H9 (cell line): ENCODE data around the gene ATF6. TPM values are rescaled to one million over a fixed set of nuclear protein-coding genes. Genes with fewer than 3 reads are reported as not detected.

Source experiments
- DNase-seq: peaks from one replicate; pipeline ENCODE4 v3.0.0-alpha.2; 2017
- H2AFZ ChIP-seq: one replicate; pipeline ENCODE4 v1.6.1; 2013; ENCODE audit warnings: mild to moderate bottlenecking, low read length, control low read depth, moderate library complexity
- H2AK5ac ChIP-seq: 2 replicates; pipeline ENCODE4 v1.6.1; 2013; ENCODE audit warnings: low read length, control low read depth, mixed read lengths; ENCODE audit not compliant: insufficient read length
- H2BK120ac ChIP-seq: one replicate; pipeline ENCODE4 v1.6.1; 2013; ENCODE audit warnings: low read depth, mild to moderate bottlenecking, low read length, control low read depth, inconsistent platforms; ENCODE audit not compliant: poor library complexity, severe bottlenecking
- H2BK12ac ChIP-seq: 2 replicates; pipeline ENCODE4 v1.6.1; 2013; ENCODE audit warnings: low read length, control low read depth, mixed read lengths, low read depth; ENCODE audit not compliant: insufficient read length
- H2BK15ac ChIP-seq: 2 replicates; pipeline ENCODE4 v1.6.1; 2013; ENCODE audit warnings: low read depth, low read length, control low read depth
- H2BK20ac ChIP-seq: one replicate; pipeline ENCODE4 v1.6.1; 2013; ENCODE audit warnings: low read depth, mild to moderate bottlenecking, low read length, control low read depth, inconsistent platforms; ENCODE audit not compliant: poor library complexity, severe bottlenecking
- H2BK5ac ChIP-seq: 2 replicates; pipeline ENCODE4 v1.6.1; 2013; ENCODE audit warnings: low read length, control low read depth, mixed read lengths; ENCODE audit not compliant: insufficient read length
- H3K14ac ChIP-seq: 2 replicates; pipeline ENCODE4 v1.6.1; 2013; ENCODE audit warnings: low read length, control low read depth; ENCODE audit not compliant: insufficient read depth
- H3K18ac ChIP-seq: 2 replicates; pipeline ENCODE4 v1.6.1; 2013; ENCODE audit warnings: low read depth, mild to moderate bottlenecking, mixed read lengths, low read length, control low read depth; ENCODE audit not compliant: insufficient read length
- H3K23ac ChIP-seq: 2 replicates; pipeline ENCODE4 v1.6.1; 2013; ENCODE audit warnings: low read length, control low read depth, mixed read lengths, low read depth; ENCODE audit not compliant: insufficient read length
- H3K23me2 ChIP-seq: 2 replicates; pipeline ENCODE4 v1.6.1; 2013; ENCODE audit warnings: low read depth, mild to moderate bottlenecking, mixed read lengths, low read length, control low read depth; ENCODE audit not compliant: insufficient read length, poor library complexity, severe bottlenecking
- H3K27ac ChIP-seq: 2 replicates; pipeline ENCODE4 v1.5.1; 2013; ENCODE audit warnings: low read length, control low read depth, mixed read lengths, low read depth; ENCODE audit not compliant: insufficient read length
- H3K27me3 ChIP-seq: 2 replicates; pipeline ENCODE4 v1.6.1; 2013; ENCODE audit warnings: low read length, control low read depth, inconsistent platforms; ENCODE audit not compliant: insufficient read depth
- H3K4ac ChIP-seq: 2 replicates; pipeline ENCODE4 v1.6.1; 2013; ENCODE audit warnings: low read depth, mild to moderate bottlenecking, control low read depth, inconsistent platforms, low read length, moderate library complexity
- H3K4me1 ChIP-seq: 2 replicates; pipeline ENCODE4 v1.6.1; 2013; ENCODE audit warnings: low read length, control low read depth, inconsistent platforms; ENCODE audit not compliant: insufficient read depth
- H3K4me2 ChIP-seq: 2 replicates; pipeline ENCODE4 v1.6.1; 2013; ENCODE audit warnings: low read length, control low read depth, mixed read lengths; ENCODE audit not compliant: insufficient read length, insufficient read depth
- H3K56ac ChIP-seq: 2 replicates; pipeline ENCODE4 v1.6.1; 2013; ENCODE audit warnings: low read depth, mild to moderate bottlenecking, mixed read lengths, low read length, control low read depth; ENCODE audit not compliant: insufficient read length
- H3K79me1 ChIP-seq: 2 replicates; pipeline ENCODE4 v1.6.1; 2013; ENCODE audit warnings: low read depth, mild to moderate bottlenecking, moderate library complexity, low read length, control low read depth, inconsistent platforms; ENCODE audit not compliant: insufficient read depth, poor library complexity, severe bottlenecking
- H3K79me2 ChIP-seq: 2 replicates; pipeline ENCODE4 v1.6.1; 2013; ENCODE audit warnings: low read length, control low read depth, inconsistent platforms; ENCODE audit not compliant: insufficient read depth
- H3K9ac ChIP-seq: 2 replicates; pipeline ENCODE4 v1.6.1; 2013; ENCODE audit warnings: low read length, control low read depth, mixed read lengths; ENCODE audit not compliant: insufficient read length; ENCODE audit errors: extremely low read depth
- H3K9me3 ChIP-seq: one replicate; pipeline ENCODE4 v1.6.1; 2013; ENCODE audit warnings: low read depth, low read length, inconsistent platforms; ENCODE audit not compliant: control insufficient read depth
- H3T11ph ChIP-seq: one replicate; pipeline ENCODE4 v1.6.1; 2013; ENCODE audit warnings: mild to moderate bottlenecking, low read length, control low read depth, inconsistent platforms
- H4K20me1 ChIP-seq: one replicate; pipeline ENCODE4 v1.6.1; 2013; ENCODE audit not compliant: control insufficient read depth, insufficient read length, insufficient read depth
- H4K5ac ChIP-seq: 2 replicates; pipeline ENCODE4 v1.6.1; 2013; ENCODE audit warnings: low read depth, mild to moderate bottlenecking, mixed read lengths, low read length, control low read depth; ENCODE audit not compliant: insufficient read length
- H4K8ac ChIP-seq: replicated peaks from 2 replicates; pipeline ENCODE4 v1.6.1; 2013; ENCODE audit warnings: low read length, control low read depth, mixed read lengths, low read depth; ENCODE audit not compliant: insufficient read length
- H4K91ac ChIP-seq: 2 replicates; pipeline ENCODE4 v1.6.1; 2013; ENCODE audit warnings: low read depth, mild to moderate bottlenecking, moderate library complexity, mixed read lengths, low read length, control low read depth; ENCODE audit not compliant: insufficient read length
- H3K27ac Mint-ChIP-seq, 3 experiments: 2 replicates in 2 of 3; 3 replicates in 1 of 3; pipeline ENCODE4 v1.8.0; 2020 to 2021; ENCODE audit warnings: mixed read lengths in 3 of 3, mild to moderate bottlenecking in 1 of 3, moderate library complexity in 1 of 3
- H3K27me3 Mint-ChIP-seq: 2 replicates; pipeline ENCODE4 v1.8.0; 2021; ENCODE audit warnings: low read depth, mild to moderate bottlenecking, moderate library complexity, mixed read lengths
- H3K36me3 Mint-ChIP-seq, 3 experiments: 2 replicates in 2 of 3; 3 replicates in 1 of 3; pipeline ENCODE4 v1.8.0; 2020 to 2021; ENCODE audit warnings: low read depth in 3 of 3, mixed read lengths in 3 of 3; ENCODE audit not compliant: insufficient read depth in 1 of 3
- H3K4me1 Mint-ChIP-seq, 2 experiments: 2 replicates each; pipeline ENCODE4 v1.8.0; 2020; ENCODE audit warnings: mixed read lengths in 2 of 2
- H3K4me3 Mint-ChIP-seq, 2 experiments: 2 replicates in 1 of 2; 3 replicates in 1 of 2; pipeline ENCODE4 v1.8.0; 2020 to 2021; ENCODE audit warnings: mild to moderate bottlenecking in 2 of 2, mixed read lengths in 2 of 2, moderate library complexity in 1 of 2
- H3K9me3 Mint-ChIP-seq, 2 experiments: 2 replicates in 1 of 2; 3 replicates in 1 of 2; pipeline ENCODE4 v1.8.0; 2020; ENCODE audit warnings: mild to moderate bottlenecking in 2 of 2, mixed read lengths in 2 of 2, moderate library complexity in 1 of 2
- WGBS: extraction: QIAGEN DNeasy Blood & Tissue Kit; methylation state at CpG from one replicate; pipeline ENCODE4 v1.1.7; 2013; ENCODE audit warnings: missing lambda C conversion rate, low lambda C conversion rate, mixed read lengths; ENCODE audit not compliant: insufficient read length; ENCODE audit errors: extremely low coverage; 5-methylcytosine and 5-hydroxymethylcytosine counted together
- total RNA-seq: library from RNA; stranded (reverse); gene quantifications from 2 replicates; pipeline ENCODE4 v1.2.1, GENCODE V29; 2021
- TF ChIP-seq, protein P1 (sequence below): fragments of 200-600 bp; sonication (generic); conservative IDR thresholded peaks from 3 replicates; pipeline ENCODE4 v1.8.0; 2021; ENCODE audit warnings: antibody characterized with exemption, mild to moderate bottlenecking

Gene ATF6
- total RNA-seq, 1 experiment from 2014 or later = 11.2 TPM

DNA sequence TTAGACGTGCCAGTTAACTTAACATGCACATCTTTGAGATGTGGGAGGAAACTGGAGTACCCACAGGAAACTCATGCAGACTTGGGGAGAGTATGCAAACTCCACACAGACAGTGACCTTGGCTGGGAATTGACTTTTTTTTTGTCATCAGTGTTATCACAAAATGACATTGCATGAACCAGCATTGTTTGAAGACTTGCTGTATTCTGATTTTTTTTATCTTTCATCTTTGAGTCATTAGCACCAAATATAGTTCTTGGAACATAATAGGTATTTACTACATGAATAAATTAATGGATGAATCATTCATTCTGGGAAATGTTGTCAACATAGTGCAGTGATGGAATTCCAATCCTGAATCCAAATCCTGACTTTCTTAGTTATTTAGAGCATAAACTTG, 77.0 kb downstream of the ATF6 start:
- Histone ChIP-seq H2AFZ (no peak overlapping the region), H3K14ac (no peak overlapping the region), H2BK120ac (no peak overlapping the region), H4K5ac (no peak overlapping the region), H3K23me2 (no peaks in the 10 kb centered on the region), H2BK12ac (no peak overlapping the region), H3K79me2 (no peaks in the 10 kb centered on the region), H3K4me2 (no peak overlapping the region), H4K91ac (no peak overlapping the region), H3T11ph (no peak overlapping the region), H4K20me1 (no peaks in the 10 kb centered on the region), H3K23ac (no peak overlapping the region), H2AK5ac (no peak overlapping the region), H2BK15ac (no peak overlapping the region), H3K9me3 (no peaks in the 10 kb centered on the region), H3K27ac (no peak overlapping the region), H4K8ac (no peak overlapping the region), H3K79me1 (no peaks in the 10 kb centered on the region), H2BK20ac (no peak overlapping the region), H3K9ac (no peak overlapping the region), H3K4ac (no peak overlapping the region), H3K18ac (no peak overlapping the region), H3K4me1 (no peaks in the 10 kb centered on the region), H2BK5ac (no peak overlapping the region), H3K56ac (no peak overlapping the region), H3K27me3 (no peaks in the 10 kb centered on the region)
- H3K27ac Mint-ChIP-seq = no peak overlapping the region
- no peak overlapping the region for H3K4me3 Mint-ChIP-seq
- no peaks in the 10 kb centered on the region for H3K27me3 Mint-ChIP-seq
- H3K4me1 Mint-ChIP-seq = no peaks in the 10 kb centered on the region
- TF ChIP-seq, protein P1, sequence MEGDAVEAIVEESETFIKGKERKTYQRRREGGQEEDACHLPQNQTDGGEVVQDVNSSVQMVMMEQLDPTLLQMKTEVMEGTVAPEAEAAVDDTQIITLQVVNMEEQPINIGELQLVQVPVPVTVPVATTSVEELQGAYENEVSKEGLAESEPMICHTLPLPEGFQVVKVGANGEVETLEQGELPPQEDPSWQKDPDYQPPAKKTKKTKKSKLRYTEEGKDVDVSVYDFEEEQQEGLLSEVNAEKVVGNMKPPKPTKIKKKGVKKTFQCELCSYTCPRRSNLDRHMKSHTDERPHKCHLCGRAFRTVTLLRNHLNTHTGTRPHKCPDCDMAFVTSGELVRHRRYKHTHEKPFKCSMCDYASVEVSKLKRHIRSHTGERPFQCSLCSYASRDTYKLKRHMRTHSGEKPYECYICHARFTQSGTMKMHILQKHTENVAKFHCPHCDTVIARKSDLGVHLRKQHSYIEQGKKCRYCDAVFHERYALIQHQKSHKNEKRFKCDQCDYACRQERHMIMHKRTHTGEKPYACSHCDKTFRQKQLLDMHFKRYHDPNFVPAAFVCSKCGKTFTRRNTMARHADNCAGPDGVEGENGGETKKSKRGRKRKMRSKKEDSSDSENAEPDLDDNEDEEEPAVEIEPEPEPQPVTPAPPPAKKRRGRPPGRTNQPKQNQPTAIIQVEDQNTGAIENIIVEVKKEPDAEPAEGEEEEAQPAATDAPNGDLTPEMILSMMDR = no peak
- H3K36me3 Mint-ChIP-seq = peaks cover 0 to 5% (median 4%) of the 10 kb centered on the region in 3 experiments; a peak in 3 of 7 replicates
- DNase-seq = no peak
- no CpG with 5 or more reads among the region's 1 CpG for WGBS
- H3K9me3 Mint-ChIP-seq = no peaks in the 10 kb centered on the region
